GM21360 (cell line): Measurements from ENCODE around the gene SEC24D.

Experiments
- ATAC-seq: cut with Tn5 transposase; IDR thresholded peaks from one replicate; pipeline ENCODE4 v1.9.1; 2021; ENCODE audit warnings: mild to moderate bottlenecking, moderate library complexity; ENCODE audit not compliant: unreplicated experiment

The SEC24D gene

DNA sequence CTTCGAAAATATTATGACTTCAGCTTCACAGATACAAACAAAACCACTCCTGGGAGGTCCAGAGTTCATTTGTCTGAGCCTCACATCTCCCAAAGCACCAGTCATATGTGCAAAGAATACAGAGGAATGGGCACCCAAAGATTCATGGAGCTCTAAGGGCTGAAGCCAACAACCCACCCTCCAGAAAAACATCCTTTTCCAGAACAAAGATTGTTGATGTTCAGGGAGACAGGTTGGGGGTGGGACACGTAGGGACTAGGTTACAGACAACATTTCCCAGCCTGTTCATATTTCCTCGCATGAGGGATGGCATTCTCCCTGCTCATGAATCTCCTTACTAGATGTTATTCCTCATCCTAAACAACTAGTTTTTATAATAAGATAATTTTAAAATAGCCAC is 79.5 kb downstream of the SEC24D start:
- no peak for ATAC-seq

DNA sequence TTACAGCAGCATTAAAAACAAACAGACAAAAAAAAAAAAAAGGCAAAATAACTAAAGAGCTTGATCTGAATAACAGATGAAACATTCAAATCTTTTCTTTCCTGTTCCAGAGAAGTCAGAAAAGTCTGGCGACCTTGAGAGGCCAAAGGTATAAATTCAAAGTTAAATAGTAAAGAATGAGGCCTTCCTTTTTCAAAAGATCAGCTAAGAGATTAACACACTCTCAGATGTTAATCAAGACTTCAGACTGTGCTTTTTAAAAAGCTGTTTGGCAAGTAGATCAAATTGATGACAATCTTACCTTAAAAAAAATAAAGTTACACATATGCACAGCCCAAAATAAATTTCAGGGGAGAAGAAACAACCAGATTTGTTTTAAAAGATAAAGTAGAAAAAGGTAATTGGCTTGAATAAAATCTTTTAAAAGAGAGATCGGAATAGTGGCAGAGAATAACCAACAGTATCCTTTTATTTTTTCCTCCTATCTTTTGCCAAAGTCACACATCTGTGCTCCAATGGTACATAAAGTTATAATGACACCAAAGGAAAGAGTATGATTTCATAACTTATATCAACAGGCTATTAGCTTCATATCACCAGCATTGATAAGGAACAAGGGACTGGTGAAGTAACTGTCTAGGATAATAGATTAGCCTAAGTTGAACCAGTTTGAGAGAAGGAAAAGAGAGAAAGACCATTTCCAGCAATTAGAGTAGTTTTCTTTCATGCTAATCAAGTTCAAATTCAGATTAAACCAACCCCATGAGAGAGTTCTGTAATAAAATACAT is 80.3 kb downstream of the SEC24D start:
- no peak for ATAC-seq

DNA sequence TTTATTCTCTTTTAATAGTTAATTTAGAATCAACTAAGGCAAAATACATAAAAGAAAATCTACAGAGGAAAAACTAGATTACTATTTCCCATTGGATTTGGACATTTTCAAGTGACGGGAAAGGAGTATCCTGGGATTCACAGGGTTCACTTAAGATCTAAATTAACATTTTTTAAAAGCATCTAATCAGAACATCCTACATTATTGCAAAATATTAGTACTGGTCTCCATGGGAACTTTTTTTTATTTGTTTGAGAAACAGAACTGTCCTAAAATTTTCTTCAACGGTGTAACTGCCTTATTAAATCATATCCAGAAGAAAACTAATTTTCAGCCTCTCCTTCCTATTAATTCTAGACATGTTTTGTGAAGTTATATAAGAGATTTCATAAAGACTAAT is 81.0 kb downstream of the SEC24D start:
- no peak for ATAC-seq

DNA sequence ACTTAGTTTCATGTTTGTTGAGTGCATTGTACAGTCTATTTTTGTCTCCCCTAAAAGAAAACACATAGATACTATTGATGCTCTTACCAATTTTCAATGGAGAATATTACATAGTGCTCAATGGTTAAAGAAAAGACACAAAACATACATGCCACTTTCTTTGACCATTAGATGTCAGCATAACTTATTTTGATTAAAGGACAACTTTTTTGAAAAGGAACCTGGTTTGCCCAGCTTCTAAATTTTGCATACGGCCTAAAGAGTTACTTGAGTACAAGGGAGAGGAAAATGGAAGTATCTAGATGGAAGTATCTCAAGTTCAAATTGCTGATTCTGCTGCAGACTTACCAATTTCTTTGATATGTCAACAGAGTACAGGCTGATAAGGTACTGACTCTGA is 82.2 kb downstream of the SEC24D start:
- no peak for ATAC-seq

DNA sequence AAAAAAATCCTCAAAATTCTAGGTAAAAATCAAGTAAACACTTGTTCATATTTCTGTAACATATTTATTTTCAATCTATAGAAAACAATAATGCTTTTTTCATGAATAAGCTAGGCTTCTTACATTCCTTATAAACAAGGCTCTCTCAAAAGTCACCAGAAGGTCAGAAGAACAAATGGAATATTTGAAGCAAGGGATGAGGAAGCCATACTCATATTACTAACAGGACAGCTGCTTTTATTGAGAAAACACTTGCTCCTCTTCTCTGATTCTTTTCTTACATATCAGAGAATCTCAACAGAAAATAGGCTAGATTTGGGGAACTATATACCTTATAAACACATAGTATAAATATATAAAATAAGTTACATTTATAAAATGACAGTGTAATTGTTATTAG is 82.8 kb downstream of the SEC24D start:
- no peak for ATAC-seq

DNA sequence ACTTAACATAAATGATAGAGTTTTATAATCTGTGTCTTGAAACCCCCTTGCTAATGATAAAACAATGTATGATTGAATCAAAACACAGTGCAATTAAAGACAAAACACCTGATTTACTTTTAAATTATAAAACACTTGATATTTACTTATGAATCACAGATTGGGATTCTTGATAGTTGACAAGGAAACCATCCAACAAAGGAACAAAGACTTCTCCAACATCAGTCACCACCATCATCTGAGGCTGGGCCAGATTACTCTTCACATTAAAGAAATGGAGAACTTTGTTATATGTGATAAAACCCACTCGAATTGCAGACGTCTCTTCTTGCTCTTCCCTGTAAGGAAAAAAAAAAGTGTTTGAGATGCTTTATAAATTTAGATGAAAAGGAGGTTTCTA is 83.4 kb downstream of the SEC24D start:
- ATAC-seq: no peak

DNA sequence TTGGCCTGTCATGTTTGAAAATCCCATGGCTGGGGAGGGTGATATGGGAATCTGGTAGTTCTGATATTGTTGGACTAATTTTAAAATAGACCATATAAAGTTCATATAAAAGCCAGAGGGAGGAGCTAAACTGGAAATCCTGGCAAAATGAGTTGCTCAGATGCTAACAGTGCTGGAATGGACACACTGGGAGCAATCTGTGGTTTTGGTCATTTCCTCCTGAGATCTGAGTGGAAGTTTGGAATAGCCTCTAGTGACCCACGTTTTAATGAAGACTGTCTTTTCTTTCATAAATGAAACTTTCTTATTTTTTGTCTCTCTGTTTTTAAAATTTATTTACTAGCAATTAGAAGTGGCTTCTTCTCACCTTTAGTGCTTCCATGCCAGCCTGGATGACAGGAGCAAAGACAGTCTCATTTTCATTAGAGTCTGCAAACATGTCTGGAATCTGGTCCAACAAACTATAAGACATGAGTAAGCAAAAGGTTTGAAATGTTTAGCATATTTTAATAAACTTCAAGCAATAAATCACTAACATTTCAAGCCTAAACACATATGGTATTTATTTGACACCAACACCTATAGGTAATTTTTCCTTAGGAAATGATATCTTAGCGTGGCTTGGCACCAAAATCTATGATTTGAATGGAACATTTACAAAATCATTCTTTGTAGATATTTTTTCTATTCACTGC is 84.2 kb downstream of the SEC24D start:
- ATAC-seq: no peak

DNA sequence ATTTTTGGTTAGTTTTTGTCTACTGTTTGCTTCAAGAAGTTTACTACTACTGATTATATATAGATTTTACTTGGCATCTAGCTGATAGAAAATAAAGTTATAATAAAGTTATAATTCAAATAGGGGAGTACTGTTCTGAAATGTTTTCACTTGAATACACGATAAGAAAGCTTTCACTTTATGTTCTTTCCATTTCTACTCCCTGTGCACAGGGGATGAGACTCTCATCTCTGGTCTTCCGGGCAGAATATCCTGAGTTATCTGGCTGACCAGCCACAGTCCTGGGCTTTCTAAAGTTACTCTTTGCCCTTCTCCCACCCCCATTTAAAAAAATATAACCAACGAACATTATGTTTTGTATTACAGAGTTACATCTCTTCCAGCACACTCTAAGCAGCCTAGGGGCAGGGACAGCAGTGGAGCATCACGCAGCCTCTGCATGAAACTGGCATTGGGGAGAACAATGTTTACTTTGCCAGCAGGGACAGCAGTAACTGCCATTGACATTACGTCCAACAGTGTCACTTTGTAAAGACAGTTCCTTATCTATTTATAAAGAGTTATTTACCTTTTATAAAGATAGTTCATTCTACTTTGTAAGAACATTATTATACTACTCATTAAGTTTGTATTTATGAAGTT is 86.5 kb downstream of the SEC24D start:
- ATAC-seq: no peak

DNA sequence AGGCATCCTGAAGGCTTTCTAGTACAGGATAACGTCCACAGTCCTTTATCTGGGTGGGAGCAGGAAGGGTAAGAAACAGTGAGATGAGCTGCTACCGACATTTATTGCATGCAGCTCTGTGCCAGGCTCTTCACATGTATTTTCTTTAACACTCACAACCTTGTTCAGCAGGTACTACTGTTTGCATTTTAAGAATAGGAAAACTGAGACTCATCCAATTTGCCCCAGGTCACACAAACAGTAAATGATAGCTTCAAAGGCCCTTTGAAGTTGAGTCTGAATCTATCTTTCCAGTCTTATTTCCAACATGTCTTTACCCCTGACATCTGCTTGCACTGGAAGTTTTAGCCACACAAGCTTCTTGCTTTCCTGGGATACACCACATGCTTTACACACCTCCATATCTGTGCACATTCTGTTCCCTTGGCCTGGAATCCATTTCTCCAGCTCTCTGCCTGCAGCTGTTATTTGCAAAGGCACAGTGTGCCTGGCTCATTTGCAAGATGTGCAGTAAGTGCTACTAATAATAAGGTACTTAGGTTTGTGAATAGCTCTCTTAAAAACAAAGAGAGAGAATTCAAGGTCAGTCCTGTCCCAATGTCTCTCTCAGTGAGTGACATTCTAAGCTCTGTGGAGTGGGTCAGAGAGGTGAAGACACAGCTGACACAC is 89.5 kb downstream of the SEC24D start:
- ATAC-seq: no peak

DNA sequence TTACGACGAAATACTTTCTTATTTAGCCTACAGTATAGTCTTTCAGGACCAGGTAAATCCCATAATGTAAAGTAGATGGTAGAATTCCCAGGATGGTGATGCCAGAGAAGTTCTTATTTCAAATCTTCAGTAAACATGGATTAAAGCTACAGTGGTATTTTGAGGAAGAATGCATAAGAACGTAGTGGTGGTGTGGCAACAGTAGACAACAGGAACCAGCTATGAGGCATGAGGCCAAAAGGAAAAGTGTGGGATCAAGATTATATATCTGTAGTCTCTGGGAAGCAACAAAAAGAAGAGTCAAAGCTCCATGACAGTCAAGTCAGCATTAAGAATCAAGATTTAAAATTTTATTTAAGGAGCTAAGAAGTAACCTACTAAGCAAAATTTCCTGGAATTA is 90.6 kb downstream of the SEC24D start:
- ATAC-seq: no peak

DNA sequence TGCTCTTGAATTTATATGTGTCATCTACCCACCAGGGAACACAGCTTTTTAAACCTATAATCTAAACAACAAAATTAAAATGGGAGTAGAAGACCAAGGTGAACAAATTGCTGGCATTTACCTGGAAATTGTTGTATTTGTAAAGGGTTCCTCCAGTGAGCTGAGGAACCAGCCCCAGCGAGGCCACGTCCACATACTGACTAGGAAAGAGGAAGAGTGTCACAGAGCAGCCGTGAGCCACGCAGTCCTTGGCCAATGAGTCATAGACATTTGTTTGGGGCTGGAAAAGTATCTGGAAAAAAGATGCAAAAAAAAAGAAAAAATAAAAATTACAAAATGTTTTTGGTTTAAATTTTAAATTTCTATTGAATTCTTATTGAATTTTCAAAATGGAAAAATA is 92.1 kb downstream of the SEC24D start:
- ATAC-seq: no peak

DNA sequence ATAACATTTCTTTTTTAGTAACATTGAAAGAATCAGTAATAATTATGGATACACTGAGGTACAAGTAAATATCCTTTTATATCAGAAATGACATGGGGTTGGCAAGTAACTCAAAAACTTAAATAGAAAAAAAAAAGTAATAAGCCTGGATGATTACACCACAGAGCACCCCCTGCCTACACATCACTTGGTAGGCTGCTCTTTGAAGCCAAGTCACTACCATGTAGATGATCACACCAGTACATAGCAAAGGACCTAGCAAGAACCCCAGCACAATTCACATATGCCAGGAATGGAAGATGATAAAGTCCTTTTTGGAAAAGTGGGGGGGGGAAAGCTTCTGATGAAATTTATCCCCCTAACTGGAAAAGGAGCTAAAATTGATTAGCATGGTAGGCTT is 93.9 kb downstream of the SEC24D start:
- ATAC-seq: no peak

DNA sequence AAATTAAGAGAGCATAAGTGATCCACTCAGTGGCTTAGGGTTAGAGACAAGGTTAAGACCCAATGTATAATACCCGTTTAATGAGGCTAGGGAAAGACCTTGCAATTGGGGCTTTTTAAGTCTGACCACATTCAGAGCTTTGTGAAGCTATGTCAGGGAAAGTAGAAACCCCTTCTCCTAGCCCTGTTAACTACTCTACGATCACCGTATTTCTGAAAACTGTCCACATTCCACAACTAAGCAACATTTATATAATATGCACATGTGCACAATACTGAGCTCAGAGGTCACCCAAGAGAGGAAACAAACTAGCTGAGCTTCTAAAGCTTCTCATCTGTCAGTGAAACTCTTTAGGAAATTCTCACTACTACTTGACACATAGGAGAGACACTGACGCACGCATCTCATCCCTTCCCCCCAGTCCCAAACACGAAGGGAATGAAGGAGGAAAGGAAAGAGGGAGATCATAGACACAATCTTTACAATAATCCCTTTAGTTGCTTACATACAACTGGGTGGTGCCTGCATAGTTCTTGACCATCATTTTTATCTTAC is 94.5 kb downstream of the SEC24D start:
- ATAC-seq: no peak

DNA sequence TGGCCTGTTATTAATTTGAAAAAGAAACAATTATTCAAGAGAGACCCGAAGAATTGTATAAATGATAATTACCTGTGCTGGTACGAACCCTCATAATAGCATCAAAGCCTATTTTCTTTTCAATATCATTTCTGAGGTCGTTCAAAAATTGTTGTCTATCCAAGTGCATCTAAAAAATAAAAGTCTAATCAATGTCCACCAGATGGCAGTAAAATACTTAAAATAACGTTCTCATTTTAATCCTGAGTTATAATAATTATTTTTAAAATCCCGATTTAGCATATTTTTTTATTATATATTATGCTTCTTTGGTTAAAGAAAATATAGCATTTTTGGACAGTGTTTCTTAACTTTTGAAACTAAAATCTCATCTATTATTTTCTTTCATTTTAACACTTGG is 95.1 kb downstream of the SEC24D start:
- no peak for ATAC-seq

DNA sequence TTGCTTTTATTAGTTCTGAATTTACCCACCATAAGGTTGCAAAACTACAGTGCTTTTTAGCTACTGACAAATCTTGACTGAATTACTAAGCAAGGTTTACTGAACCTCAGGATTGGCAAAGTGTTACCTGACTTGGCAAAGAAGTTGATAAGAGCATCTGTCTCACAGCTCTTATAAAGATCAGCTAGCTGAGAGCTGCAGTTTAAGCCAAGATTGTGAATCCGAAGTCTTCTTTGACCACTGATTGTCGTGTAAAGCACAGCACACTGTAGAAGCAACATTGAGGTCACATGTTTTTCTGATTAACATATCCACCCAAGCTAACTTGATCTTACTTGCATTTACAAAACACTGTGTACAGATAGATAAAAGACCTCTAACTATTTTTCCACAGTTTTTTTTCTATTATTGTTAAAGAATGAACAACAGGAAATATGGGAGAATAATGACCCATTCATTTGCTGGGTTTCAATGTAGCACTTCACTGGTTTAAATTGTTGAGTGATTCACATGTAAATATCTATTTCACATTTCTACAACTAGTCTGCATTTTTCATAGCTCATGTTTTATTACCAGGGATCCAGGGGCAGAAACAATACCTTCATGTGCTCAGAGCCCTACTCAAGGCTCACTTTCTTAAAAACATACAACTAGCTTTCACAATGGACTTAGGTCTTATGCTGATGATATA is 96.8 kb downstream of the SEC24D start:
- no peak for ATAC-seq

DNA sequence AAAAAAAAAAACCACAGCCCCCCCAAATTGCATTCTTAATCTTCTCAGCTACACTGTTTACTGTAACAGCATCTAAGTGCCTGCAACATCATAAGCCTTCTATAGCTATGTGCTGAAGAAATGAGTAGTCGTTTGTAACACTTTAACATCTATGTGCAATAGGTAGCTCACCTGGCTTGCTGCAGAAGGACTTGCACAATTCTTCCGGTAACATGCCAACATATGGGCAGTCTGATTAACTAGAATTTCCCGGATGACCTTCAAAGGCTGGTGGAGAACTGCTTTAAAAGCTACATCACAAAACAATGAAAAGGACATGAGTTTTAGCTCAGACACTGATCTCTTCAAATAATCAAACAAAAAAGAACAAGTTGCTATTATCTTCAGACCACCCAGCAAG is 97.8 kb downstream of the SEC24D start:
- ATAC-seq: no peak

DNA sequence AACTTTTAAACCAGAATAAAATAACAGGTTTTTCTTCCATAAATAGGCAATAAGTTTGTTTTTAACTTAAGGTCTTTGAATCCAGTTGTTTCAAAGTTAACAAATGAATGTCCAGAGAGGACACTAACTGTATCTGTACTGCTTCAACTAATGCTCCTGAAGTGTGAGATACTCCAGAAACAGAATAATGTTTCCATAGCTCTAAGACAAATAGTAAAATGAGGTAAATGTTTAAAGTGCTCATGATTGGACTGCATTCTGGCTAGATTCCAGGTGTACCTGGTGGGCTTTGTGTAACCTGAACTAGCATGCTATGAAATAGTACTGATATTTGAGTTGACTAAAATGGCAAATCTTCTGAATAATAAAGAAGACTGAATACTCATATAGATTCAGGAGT is 99.0 kb downstream of the SEC24D start:
- no peak for ATAC-seq

DNA sequence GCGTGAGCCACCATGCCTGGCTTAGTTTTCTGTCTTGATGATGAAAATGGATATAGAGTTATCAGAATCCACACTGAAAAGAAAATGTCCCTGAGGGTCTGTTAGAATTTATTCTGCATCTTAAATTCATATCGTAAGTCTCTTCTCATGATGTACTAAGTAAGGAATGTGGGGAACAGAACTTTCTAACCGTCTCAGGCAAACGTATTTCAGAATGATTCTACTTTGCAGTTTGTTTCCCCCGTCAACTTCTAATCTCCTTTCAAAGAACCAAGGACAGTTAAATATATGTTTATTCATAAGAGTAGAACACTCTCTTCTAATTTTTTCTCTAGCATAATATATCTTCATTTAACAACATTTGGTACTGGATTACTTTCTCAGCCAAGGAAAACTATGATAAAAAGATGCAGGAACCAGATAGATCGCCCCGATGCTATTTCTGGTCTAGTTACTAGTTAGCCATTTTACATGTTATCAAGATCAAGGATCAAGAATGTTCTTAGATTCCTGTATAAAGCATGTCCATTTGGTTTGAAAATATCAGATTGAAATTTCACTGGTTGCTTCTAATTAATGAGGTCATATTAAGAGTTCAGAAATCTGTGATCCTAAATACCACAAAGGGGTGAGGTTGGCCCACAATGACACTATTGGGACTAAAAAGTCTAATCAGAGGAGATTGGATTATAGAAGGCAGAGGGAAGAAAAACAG is 101.3 kb downstream of the SEC24D start:
- no peak for ATAC-seq

DNA sequence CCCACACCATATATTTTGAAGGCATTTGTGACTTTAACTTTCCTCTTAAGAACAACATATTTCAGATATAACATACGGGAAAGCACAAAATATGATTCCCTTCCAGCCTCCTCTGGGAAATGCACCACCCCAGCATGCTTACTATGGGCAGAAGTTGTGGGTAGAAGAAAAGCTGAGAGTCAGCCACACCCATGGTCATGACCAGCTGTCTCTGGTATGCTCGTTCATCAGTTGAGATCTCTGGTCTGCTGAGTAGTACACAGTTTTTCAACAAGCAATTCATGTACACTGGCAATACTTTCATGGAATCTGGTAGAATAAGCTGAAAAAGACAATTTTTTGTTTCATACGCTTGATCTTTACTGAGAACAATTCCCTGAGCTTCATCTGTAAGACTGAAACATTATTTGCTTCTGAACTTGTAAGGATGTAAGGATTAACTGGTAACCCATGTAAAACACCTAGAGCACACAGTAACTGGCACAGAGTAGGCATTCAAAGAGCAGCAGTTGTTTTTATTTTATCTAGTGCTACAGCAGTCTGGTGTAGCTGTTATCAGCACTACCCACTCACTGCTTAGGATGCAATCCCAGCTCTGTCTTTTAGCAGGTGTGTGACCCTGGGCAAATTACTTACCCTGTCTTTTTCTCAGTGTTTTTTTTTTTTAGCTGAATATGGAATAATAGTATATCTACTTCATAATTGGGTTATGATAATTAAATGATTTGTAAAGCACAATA is 103.2 kb downstream of the SEC24D start:
- ATAC-seq: no peak
